NB4 (cell line): Measurements from ENCODE around the gene MCM5.
"Not testable (repeated sequence)": the region's sequence is repeated elsewhere in the genome, so short reads cannot be mapped to it uniquely, and the experiment has no call there.

Experiments
- POLR2A ChIP-seq: IDR thresholded peaks from 2 replicates; pipeline ENCODE4 v1.6.1; 2011; ENCODE audit warnings: mild to moderate bottlenecking; ENCODE audit not compliant: insufficient read length; ENCODE audit errors: extremely low read depth
- TF ChIP-seq, protein P1 (sequence below): IDR thresholded peaks from one replicate; pipeline ENCODE4 v1.5.1; 2012; ENCODE audit warnings: low read depth, low read length
- TF ChIP-seq, protein P2 (sequence below): IDR thresholded peaks from 2 replicates; pipeline ENCODE4 v1.6.1; 2011; ENCODE audit warnings: low read depth, low read length

DNA sequence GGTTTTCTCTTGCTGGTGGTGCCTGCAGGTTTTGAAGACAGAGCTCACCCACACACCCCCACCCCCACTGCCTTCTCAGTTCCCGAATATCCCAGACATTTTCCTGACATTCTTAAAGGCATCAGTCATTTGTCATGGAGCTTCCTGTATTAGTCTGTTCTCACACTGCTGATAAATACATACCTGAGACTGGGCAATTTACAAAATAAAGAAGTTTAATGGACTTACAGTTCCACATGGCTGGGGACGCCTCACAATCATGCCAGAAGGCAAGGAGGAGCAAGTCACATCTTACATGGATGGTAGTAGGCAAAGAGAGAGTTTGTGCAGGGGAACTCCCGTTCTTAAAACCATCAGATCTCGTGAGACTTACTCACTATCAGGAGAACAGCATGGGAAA is 71.6 kb downstream of the MCM5 start:
- TF ChIP-seq, protein P1, sequence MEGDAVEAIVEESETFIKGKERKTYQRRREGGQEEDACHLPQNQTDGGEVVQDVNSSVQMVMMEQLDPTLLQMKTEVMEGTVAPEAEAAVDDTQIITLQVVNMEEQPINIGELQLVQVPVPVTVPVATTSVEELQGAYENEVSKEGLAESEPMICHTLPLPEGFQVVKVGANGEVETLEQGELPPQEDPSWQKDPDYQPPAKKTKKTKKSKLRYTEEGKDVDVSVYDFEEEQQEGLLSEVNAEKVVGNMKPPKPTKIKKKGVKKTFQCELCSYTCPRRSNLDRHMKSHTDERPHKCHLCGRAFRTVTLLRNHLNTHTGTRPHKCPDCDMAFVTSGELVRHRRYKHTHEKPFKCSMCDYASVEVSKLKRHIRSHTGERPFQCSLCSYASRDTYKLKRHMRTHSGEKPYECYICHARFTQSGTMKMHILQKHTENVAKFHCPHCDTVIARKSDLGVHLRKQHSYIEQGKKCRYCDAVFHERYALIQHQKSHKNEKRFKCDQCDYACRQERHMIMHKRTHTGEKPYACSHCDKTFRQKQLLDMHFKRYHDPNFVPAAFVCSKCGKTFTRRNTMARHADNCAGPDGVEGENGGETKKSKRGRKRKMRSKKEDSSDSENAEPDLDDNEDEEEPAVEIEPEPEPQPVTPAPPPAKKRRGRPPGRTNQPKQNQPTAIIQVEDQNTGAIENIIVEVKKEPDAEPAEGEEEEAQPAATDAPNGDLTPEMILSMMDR, result not testable (repeated sequence)
- TF ChIP-seq POLR2A, result not testable (repeated sequence)
- TF ChIP-seq, protein P2, sequence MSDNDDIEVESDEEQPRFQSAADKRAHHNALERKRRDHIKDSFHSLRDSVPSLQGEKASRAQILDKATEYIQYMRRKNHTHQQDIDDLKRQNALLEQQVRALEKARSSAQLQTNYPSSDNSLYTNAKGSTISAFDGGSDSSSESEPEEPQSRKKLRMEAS, result not testable (repeated sequence)
